HG02938 (cell line): Measurements from ENCODE around the gene PPBP.

Experiments
- ATAC-seq: cut with Tn5 transposase; IDR thresholded peaks from one replicate; pipeline ENCODE4 v1.9.1; 2021; ENCODE audit warnings: mild to moderate bottlenecking, moderate library complexity; ENCODE audit not compliant: unreplicated experiment

Gene PPBP, protein sequence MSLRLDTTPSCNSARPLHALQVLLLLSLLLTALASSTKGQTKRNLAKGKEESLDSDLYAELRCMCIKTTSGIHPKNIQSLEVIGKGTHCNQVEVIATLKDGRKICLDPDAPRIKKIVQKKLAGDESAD

DNA sequence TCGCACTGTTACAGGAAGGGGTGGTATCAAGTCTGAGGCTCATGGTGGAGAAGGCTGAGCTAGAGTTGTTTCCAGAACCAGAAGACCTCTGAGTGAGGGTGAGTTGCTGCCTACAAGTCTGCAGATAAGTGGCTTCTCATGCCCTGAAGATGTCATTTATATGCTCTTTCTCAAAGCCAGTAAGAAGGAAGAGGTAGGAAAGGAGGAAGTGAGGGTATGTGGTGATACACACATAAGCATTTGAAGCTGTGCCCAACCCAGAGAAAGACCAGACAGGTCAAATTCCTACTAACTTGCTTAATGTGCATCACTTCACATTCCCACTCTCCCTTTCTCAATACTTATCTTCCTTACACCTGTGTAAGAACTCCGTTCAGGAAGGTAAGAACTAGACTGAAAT lies at the start of gene PPBP:
Gene PPBP (minus strand): TSS at position 130 of the 400 bp plus-strand sequence. CDS start 87 bp downstream, at position 43.
- no peak for ATAC-seq

DNA sequence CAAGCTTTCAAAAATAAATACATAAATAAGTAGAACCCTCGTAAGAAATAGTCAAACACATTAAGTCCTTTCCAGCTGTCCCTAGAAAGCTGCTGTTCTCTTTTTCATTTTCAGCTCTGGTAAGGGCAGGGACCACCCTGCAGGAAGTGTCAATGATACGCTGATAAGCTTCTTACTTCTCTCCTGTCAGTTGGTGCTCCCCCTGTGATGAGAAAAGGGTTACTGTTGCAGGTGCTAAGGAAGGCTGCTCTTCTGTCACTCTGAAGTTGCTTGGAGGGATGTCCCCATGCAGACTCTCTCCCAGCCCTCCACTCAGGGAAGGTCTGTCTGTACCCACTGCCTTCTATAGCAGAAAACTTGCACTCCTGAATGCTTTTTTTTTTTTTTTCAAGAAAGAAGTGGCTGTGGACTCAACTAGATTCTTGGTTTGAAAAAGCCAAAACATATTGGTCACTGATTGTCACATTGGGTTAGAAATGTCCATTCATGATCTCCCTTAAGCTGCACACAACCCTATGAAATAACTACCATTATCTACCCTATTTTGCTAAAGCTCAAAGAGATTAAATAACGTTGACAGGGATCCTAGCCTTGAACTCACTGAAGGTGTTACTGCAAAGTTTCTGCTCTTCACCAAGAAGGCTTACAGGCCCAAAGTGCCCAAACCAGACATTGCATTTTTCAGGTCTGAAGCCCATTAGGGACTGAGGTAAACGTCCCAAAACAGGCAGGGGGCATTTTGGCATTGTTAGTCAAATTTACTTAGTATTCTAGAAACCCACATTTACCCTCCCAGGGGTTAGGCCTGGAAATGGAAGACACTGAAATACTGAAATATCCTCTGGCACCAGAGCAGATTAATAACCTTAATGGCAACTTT lies 49.3 kb upstream of the PPBP start:
- no peak for ATAC-seq

DNA sequence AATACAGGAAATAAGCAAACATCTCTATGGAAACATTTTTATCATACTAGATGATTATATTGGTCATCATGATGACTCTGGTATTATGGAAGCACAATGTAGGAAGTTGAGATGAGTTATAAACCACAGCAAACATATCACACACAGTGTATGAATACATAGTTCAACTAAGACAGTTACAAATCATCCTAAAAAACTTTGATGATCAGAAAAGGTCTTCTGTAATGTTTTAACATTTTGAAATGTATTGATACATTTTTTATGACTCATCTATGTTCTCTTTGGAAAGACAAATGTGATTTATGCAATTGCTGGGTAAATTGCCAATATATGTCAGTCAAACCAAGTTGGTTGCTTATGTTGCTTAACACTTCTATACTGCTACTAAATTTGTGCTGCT lies 45.7 kb upstream of the PPBP start:
- no peak for ATAC-seq

DNA sequence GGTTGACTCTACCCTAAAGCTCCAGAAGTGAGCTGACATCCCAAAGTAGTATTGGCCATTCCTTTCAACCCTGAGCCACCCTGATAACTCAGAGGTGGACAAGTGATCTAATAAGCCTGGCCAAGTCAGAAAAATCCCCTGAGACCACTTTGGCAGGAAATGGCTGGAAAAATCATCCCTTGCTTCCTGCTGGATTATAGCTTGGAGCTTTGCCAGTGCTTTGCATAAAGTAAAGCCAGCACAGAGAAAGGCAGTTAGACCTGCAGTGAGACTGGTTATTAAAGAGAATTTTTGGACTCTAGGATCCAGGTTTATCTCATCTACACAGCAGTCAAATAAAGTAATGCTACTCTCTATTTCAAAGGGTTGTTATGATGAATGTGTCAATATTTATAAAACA lies 44.1 kb upstream of the PPBP start:
- no peak for ATAC-seq

DNA sequence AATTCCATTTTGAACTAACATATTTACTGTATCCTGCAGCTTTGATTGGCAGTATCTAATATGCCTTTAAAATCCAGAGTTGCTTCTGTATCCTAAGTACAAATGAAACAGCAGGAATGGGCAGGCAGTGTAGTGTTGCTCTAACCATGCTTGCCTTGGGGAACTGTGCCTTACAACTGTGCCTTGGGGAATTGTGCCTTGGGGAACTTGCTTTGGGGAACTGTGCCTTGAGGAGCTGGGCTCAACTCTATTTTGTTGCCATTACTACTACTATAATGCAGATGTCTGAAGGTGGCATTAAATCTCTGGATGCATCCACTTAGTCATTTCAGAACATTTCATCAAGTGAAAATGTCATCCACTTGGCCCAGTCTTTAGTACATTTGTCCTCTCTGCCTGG lies 43.6 kb upstream of the PPBP start:
- no peak for ATAC-seq

DNA sequence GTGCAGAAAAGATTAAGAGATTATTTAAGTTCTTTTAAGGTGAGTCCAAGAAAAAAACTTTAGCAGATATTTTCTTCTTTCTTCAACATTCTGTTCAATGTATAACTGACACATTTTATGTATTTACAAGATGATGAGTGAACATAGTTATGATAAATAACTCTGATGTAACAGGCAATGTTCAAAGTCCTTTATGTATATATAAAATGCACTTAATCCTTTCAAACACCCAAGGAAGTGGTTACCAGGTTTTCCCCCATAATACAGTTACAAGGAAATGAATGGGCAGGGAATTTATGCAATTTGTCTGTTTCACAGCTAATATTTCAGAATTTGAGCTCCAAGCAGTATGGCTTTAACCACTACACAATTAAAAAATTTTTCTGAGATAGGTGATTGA lies 42.3 kb upstream of the PPBP start:
- no peak for ATAC-seq

DNA sequence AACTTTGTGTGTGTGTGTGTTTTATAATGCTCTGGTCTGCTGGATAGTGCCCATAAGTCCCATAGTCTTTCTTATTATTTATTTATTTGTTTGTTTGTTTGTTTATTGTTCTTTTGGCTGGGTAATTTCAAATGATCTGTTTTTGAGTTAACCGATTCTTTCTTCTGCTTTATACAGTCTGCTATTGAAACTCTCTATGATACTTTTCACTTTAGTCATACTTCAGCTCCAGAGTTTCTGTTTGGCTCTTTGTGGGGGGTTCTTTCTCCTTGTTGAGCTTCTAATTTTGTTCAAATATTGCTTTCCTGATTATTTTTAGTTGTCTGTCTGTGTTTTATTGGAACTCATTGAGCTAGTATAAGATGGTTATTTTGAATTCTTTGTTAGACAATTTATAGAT lies 40.5 kb upstream of the PPBP start:
- no peak for ATAC-seq

DNA sequence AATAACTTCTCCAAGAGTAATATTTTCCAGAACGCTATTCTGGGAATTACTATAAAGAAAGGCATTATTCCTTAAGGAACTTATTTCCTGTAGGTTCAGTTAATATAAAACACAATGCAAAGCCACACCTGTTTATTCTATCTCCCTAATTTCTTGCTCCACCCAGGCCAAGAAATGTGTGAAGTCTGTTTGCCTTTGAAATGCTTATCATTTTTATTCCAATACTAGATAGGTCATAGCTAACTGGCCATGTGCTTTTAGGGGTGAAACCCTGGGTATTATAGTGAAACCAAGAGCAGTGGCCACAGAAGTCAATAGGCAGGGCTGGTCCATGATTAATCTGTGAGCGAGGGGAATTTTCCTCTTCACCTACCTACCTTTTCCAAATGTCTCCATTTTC lies 35.7 kb upstream of the PPBP start:
- no peak for ATAC-seq

DNA sequence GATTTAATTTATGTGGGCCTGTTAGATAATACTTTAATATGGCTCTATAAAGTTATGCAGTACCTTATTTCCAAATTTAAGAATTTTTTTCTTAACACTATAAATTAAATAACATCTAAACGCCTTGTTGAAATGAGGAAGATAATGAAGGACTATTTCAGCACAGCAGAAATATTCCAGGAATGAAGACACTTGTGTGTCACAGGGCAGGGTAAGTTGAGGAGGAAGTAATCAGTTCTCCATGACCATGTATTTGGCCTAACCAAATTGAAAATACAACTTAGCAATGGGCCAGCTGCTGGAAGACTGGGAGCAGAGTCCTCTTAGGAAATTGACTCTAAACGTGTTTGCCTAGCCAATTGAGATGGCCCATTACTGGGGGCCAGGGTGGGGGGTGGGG lies 33.6 kb upstream of the PPBP start:
- no peak for ATAC-seq

DNA sequence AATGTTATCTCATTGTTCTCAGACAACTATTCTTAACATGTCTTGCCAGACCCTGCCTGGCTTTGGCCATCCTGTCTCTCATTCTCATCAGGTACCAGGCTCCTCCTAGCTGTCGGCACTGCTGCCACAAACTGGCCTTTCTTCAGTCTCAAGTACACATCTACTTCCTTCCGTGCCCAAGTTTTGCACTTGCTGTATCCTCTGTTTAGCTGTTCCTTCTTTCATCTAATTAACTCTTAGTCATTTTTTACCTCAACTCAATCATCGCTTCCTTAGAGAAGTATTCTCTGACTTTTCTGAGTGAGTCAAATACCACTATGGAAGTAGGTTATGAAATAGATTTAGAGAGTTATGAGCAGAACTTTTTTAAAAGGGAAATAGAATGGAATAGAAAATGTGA lies 30.8 kb upstream of the PPBP start:
- no peak for ATAC-seq

DNA sequence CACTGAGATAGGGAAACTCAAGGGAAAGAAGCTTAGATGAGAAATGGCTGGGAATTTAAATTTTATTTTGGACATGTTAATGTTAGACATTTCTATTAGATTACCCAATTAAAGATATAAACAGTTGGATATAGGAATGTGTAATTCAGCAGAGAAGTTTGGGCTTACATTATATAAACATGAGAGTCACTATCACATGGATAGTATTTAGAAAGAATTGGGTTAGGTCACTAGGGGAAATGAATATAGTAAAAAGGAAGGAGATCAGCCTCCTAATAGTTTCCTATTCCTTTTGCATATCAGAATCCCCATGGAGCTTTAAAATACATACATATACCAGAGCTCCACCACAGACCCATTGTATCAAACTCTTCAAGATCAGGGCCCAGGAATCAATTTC lies 30.1 kb upstream of the PPBP start:
- no peak for ATAC-seq

DNA sequence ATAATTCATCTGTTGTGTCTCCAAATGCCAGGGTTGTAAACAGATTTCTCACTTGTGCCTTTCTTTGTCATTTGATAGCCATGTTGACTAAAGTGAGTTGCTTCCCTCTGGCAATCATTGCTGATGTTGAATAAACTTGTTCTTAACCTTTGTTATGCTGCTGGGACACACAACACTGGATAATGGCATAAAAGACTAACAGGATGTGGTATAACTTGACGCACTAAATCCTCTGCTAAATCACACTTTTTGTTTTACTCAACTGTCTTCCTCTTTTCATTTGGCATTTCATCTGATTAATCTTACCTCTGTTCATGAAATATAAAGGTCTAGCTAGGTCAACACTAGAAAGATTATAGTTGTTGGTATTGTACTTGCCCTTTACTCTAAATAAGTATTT lies 28.1 kb upstream of the PPBP start:
- ATAC-seq: no peak

DNA sequence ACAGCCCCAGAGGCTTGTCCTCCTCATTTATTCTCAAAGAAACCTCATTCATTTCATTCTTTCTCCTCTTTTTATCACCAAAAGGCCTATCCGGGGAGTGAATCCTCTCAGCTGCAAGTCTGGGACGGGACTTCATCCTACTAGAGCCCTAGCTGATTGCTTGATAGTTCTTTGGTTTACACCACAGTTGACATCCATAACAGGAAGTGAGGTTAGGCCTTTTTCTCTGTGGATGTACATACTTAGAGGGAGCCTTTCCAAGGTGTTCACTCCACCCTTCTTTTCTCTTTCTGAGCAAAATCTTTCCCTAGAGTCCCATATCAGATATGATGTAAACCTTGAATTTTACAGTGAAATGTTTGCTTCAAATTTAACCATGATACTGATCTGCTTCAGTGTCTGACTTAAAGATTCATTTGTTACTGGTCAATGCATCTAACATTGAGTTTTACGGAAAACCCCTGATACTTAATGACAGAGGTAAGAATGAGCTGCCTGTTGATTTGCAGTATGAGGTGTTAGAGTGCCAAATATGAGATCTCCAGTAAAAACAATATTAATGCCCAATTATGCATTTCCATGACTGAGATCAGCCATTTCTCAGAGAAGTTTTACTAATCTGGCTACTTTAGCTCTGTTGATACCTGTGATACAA lies 27.3 kb upstream of the PPBP start:
- no peak for ATAC-seq

DNA sequence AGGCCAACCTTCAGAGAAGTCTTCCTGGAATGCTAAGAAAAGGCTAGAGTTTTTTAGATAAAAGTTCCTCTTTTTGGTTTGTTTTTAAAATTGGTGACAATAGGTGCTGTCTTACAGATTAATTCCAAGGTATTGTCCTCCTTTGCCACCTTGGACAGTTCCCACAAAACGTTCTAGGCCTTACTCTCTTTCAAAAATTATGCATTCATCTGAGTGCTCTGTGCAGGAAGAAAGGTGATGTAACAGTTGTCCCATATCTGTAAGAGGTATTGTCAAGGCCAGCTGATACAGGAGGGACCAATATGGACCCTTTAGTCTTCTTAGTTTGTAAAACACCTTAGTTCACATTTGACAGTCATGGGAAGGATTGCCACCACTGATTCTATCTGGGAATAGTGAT lies 26.3 kb upstream of the PPBP start:
- ATAC-seq: no peak

DNA sequence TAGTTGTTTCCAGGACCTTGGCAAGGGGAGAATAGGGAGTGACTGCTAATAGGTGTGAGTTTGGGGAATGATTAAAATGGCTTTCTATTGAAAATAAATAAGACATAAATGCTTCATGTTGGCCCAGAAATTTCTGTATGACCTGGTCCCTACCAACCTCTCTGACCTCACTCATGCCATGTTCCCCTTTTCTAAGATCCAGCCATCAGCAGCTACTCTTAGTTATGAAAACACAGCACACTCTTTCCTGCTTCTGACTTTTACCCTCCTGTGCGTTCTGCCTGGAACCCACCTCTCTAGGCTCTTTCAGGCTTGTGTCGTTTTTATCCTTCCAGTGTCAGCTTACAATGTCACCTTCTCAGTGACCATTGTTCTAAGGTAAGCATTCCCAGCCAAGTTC lies 25.3 kb upstream of the PPBP start:
- ATAC-seq: no peak

DNA sequence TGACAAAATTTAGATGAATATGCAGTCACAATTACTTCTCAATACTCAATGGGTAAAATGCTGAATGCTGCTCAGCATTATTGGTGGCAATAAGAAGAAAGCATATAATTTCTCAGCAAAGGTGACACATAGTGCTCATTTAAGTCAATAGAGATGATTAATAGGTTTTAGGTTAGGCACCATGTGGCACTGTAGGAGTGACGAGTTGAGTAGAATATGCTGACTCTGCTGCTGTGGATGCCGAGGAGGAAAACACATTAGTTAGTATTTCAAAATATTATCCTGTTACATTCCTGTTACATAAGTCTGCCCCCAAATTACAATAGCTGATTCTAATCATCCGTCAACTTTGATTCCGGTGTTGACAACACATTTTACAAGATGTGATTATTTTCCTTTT lies 24.1 kb upstream of the PPBP start:
- no peak for ATAC-seq

DNA sequence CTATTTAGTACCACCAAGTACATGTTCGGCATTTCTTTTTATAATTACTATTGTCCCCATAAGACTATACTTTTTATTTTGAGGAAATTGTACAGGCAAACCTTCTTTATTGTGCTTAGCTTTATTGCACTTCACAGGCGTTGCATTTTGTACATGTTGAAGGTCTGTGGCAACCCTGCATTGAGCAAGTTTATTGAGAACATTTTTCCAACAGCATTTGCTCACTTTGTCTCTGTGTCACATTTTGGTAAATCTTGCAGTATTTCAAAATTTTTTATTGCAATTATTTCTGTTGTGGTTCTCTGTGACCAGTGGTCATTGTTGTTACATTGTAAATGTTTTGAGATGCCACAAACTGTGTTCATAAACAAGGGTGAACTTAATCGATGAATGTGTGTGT lies 21.3 kb upstream of the PPBP start:
- no peak for ATAC-seq

DNA sequence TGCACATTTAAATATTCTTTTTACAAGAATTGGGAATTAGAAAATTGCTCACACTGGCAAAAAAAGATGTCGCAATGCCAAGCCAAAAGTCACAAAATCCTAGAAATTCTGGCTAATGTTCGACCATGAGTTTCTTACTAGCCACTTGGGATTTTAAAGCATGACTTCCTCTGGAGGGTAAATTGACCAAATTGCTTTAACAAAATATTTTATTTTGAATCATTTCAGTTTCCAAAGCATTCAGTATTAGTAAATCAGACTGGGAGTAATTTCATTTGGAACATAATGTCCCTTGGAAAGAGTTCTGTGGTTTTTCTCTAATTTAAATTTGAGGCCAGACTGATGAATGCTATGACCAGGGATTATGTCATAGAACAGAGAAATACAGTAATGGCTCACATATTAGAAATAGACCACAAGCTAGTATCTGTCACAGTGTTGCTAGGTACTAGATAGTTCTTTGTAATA lies 18.1 kb upstream of the PPBP start:
- no peak for ATAC-seq

DNA sequence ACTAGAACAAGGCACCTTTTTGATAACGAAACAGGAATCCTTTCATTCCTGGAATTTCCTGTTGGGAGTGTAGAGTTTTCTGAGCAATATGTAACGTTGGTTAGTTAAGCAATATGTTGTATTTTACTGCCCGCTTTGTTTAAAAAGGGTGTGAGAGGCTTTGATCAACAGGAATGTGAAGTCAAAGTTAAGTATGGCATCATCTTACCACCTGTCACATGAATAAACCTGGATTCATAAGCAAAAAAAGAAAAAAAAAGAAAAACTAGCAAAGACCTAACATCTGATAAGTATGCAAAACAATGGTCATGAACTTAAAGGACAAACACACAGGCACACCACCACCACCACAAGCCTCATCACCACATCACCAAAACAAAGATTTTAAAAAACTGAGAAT lies 17.5 kb upstream of the PPBP start:
- no peak for ATAC-seq

DNA sequence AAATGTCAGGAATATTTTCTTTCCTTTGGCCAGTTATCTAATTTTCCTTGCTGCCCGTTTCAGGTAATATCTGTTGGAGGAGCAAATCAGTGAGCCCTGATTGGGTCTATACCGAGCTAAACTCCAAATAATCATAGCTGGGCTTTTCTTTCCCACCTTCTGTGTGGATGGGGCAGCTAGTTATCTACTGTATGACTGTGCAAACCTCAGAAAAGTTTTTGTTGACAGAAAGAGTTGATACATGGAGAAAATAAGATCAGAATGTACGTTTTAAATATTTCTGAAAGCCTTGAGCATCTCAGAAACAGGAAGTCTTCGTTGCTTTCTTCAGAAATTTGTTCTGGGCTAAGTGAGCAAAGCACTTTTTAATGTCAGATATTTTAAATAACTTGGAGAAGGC lies 16.7 kb upstream of the PPBP start:
- ATAC-seq: no peak

DNA sequence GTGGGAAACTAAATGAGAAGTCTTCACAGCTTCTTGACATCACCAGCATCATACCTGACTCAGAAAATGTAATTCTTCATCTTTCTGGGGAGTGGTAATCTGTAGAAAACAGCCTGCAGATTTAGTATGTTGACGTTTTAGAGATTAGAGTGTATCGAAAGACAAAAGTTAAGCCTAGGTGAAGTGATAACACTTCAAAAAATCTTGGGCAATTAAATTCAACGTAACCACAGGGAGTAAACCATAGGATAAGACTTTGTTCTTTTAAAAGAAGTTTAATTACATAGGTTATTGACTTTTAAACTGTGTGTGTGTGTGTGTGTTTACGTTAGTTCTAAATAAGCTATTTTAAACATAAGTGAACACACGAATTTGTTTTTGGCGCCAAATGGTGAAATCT lies 12.3 kb upstream of the PPBP start:
- no peak for ATAC-seq
